Endometrial microvascular endothelial cells (primary cell): Measurements from ENCODE around the gene TTC7B. TPM values are rescaled to one million over a fixed set of nuclear protein-coding genes. Genes with fewer than 3 reads are reported as not detected.

ENCODE experiments used
- in situ Hi-C: cut with HindIII; loops from 2 replicates; pipeline ENCODE4 v1.10.0; 2017; ENCODE audit warnings: low sequenced_read_pairs, low pct_unique_long_range_greater_than_20kb; ENCODE audit errors: inconsistent ontology term
- total RNA-seq: library from RNA; depleted of rRNA; stranded (reverse); fragments of >200 nt; gene quantifications from one replicate; pipeline ENCODE4 v1.2.3, GENCODE V29; 2015; ENCODE audit errors: inconsistent ontology term

TTC7B gene
- total RNA-seq, 1 donor from 2014 or later: 50.5 TPM

GRCh38 chr14:90727082-90727481, 89.1 kb downstream of the TTC7B start:
- in situ Hi-C loops: no loop called here

- in situ Hi-C loops: no loop called here
Measured at GRCh38 chr14:90726656-90727055, 89.6 kb downstream of the TTC7B start.

DNA sequence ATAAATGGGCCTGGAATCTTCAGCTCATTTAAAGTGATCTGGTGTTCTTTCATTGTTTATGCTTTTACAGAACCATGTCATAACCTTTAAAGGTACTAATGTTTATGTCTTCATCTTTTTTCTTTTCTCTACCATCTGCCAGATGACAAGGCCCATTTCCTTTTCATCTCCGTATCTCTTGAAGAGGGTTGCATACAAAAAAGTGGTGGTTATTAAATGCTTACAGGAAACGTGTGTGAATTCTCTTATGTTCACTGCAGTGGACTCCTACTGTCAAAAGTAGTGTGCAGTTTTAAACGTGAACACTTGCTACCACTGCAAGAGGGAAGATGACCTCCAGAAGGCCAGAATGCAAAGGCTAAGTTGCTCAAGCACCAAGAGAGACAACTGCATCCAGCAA, 91.4 kb downstream of the TTC7B start:
- in situ Hi-C loops: loop anchor here (25.0 kb wide), 1 partner anchor 313 kb away; no protein-coding TSS in a partner anchor

DNA sequence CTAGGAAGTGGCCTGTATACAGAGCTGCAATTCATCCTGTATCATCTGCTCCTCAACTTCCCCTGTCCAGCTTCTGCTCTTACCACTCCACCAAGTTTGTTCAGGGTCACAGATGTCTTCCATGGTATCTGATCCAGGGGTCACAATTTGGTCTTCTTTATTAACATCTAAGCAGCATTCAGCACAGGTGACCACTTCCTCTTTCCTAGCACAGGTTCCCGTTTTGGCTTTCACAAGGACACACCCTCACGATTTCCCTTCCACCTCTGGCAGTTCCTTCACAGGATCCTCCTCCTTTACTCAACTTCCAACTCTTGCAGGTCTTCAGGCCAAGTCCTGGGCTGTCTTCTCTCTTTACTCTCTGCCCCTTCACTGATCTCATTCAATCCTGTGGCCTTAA, 93.6 kb downstream of the TTC7B start:
- in situ Hi-C loops: loop anchor here (25.0 kb wide), 1 partner anchor 310 kb away; no protein-coding TSS in a partner anchor

DNA sequence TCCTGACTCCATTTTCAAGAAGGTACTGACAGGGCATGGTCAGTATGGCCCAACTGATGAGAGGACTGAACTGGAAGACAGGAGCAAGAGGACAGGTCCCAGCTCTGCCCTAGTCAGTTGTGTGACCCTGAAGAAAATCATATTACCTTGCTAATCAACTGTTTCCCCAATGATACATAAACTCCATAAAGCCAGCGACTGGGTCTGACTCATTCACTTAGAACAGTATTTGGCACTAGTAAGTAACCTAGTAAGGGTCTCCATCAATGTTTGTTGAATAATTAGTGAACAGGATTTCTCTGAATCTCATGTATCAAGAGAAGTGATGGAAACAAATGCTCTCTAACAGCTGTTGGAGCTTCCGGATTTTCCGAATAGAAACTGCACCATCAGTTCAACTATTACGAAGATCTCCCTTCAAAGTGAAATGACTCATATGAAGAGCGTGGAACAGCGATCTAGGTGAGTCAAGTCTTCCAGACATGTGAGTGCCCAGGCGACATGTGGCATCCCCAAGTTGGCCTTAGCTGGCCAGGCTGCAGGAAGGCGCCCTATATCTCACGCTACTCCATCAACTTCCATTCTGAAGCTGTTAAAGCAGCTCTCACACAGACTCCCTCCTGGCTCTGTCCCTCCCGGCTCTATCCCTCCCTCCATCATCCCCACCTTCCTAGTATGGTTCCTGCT, 94.5 kb downstream of the TTC7B start:
- in situ Hi-C loops: loop anchor here (25.0 kb wide), 1 partner anchor 309 kb away; no protein-coding TSS in a partner anchor

DNA sequence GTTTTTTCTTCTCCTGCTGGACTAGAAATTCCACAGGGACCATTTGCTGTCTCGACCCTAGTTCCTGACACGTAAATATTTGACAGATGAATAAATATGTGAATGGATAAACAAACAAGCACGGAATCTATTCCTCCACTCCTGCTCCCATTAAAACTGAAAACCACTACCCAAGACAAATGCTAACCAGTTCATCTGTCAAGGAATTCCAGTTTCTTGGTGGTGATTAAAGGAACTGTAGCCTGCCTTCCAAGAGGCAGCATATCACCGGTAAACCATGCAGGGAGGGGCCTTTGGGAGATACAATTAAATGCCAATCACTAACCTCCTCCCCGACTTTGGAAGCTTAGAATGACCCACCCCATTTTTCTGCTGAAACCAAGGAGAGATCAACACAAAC, 95.4 kb downstream of the TTC7B start:
- in situ Hi-C loops: loop anchor here (25.0 kb wide), 1 partner anchor 309 kb away; no protein-coding TSS in a partner anchor

GRCh38 chr14:90720336-90720735, 95.9 kb downstream of the TTC7B start:
- in situ Hi-C loops: loop anchor here (25.0 kb wide), 1 partner anchor 308 kb away; no protein-coding TSS in a partner anchor

- in situ Hi-C loops: loop anchor here (25.0 kb wide), 1 partner anchor 306 kb away; no protein-coding TSS in a partner anchor
Measured at GRCh38 chr14:90717916-90718315, 98.3 kb downstream of the TTC7B start.

- in situ Hi-C loops: loop anchor here (25.0 kb wide), 1 partner anchor 304 kb away; no protein-coding TSS in a partner anchor
Measured at GRCh38 chr14:90715993-90716392, 100.2 kb downstream of the TTC7B start.

DNA sequence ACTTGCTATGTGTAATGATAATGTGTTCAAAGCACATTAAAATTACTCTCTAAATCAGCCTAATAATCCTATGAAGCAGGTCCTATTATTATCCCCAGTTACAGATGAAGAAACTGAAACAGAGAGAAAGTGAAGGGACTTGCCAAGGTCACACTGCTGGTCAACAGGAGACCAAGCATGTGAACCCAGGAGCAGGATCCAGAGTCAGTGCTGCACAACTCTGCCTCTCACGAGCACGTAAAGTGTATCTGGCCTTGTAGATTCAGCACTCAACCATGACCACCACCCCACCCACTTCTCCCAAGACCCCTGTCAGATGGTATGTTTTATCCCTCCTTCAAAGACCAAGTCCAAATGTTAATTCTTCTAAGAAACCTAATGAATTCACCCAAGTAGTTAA, 100.7 kb downstream of the TTC7B start:
- in situ Hi-C loops: loop anchor here (25.0 kb wide), 1 partner anchor 303 kb away; no protein-coding TSS in a partner anchor

DNA sequence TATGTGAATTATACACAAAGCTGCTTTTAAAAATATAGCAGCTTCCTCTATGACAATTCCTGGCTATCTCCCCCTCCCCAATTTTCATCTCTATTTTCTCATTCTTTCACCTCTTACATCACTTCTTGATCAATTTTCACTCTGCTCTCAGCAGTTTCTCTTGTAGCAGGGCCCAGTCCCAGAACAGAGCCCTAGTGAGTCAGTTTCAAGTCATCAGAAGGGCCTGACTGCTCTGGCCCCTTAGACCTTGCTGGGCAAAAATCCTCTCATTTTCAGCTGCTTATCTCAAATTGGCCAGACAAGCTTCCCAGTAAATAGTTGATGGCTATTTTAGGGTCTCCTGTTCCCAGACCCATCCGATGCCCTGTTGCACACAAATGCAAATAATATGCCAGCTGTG, 101.4 kb downstream of the TTC7B start:
- in situ Hi-C loops: loop anchor here (25.0 kb wide), 1 partner anchor 303 kb away; no protein-coding TSS in a partner anchor

DNA sequence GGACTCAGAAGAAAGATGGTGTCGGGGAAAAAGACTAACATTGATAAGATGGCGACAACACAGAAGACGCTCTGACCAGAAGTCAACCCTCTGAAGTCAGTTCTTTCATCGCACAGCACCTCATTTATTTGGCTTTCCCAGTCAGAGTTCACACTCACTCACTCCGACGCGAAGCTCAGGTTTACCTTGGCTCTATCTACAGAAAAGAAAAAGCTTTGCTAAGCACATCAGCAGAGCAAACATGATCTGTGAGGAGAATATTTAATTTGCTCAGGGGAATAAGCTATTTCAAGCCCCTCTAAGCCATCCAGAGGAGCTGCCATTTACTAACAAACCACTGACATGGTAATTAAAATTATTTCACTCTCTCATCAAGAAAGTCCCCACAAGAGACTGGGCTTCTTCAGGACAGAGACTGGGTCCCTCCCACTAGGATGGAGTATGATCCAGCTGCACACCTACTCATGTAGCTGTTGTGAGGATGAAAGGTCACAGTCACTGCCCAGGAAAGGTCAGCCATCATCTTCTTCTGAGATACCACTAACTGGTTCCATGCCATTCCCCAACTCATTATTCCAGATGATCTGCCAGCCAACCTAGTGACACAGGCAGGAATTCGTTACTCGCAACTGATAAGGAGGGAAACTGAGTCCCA, 111.4 kb downstream of the TTC7B start:
- in situ Hi-C loops: loop anchor here (25.0 kb wide), 1 partner anchor 293 kb away; no protein-coding TSS in a partner anchor

DNA sequence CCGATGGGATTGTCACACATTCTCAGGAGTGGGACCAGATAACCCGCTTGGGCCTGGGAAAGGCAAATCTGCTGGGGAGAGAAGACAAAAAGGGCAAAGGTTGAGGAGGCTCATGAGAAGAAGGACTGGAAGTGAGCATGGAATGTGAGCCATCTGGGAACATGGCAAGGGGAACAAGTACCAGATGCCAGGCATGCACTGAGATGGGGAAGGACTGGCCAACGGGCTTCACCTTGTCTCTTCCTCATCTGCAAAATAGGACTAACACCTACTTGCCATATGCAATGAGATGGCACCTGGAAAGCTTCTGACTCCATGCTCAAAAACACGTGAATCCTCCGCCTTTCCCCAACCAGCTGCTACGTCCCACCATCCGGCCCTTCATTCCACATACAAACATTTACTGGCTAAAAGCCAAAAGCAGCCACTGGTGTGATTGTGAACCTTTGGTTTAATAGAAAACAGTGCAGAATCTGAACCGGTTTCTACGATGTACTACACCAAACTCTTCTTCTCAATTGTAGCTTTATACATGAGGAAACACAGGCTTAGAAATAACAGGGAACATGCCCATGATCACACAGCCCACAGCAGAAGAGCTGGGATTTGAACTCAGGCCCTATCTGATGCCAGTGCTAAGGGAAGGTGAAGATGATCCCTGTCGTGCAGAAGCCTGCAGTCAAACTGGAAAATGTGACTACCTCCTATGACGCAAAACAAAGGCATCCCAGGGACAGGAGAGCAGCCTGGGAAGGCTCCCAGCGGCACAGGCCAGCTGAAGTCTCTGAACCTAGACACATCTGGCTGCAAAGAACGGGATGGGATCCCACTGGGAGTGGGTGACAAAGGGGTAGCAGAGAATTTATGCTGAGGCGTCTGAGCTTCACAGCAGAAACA, 112.1 kb downstream of the TTC7B start:
- in situ Hi-C loops: loop anchor here (25.0 kb wide), 1 partner anchor 292 kb away; no protein-coding TSS in a partner anchor

GRCh38 chr14:90700933-90701776, 115.1 kb downstream of the TTC7B start:
- in situ Hi-C loops: loop anchor here (25.0 kb wide), 1 partner anchor 289 kb away; no protein-coding TSS in a partner anchor

- in situ Hi-C loops: no loop called here
Measured at GRCh38 chr14:90699016-90699415, 117.2 kb downstream of the TTC7B start.

DNA sequence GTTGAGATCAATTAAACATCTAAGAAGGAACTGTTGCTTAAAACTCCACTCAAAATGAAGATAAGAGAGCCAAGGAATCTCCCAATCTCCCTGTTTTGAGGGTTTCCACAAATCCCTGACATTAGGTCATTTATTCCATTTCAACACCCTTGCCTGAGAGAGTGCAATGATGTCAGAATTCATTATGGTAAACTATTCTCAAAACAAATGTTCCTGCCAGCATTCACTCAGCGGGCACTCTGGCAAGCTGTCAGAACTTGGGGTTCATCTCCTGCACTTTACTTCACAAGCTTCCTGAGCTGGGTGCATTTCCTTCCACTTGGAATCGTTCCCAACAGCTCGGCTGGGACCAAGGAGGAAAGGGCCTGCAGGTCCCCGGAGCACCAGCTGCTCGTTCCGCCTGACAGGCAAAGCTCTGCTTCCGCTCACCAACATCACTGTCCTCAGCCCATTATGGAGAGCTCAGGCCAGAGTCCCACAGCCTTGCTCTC, 117.8 kb downstream of the TTC7B start:
- in situ Hi-C loops: no loop called here

GRCh38 chr14:90697577-90698206, 118.5 kb downstream of the TTC7B start:
- in situ Hi-C loops: no loop called here
